HG02943 (cell line): ENCODE measurements around the gene MACF1.
A peak's percentile ranks its signal among the peaks of the same experiment; 100 is the strongest.
"Not testable (repeated sequence)": the region's sequence is repeated elsewhere in the genome, so short reads cannot be mapped to it uniquely, and the experiment has no call there.

Source experiments
- ATAC-seq: cut with Tn5 transposase; IDR thresholded peaks from one replicate; pipeline ENCODE4 v1.9.1; 2021; ENCODE audit warnings: mild to moderate bottlenecking, low read depth, moderate library complexity; ENCODE audit not compliant: unreplicated experiment

MACF1 gene

GRCh38 chr1:39178541-39179431 lies 25.7 kb upstream of the MACF1 start:
- ATAC-seq = no peak

GRCh38 chr1:39181311-39181710 lies 23.2 kb upstream of the MACF1 start:
- ATAC-seq = no peak

GRCh38 chr1:39182804-39183203 lies 21.7 kb upstream of the MACF1 start:
- no peak for ATAC-seq

GRCh38 chr1:39183503-39184353 lies 20.8 kb upstream of the MACF1 start:
- peak; percentile 74 for ATAC-seq

- no peak for ATAC-seq
Observed at GRCh38 chr1:39184354-39184818, 20.1 kb upstream of the MACF1 start.

- no peak for ATAC-seq
Observed at GRCh38 chr1:39187275-39188046, 17.0 kb upstream of the MACF1 start.

GRCh38 chr1:39189592-39190041 lies 14.9 kb upstream of the MACF1 start:
- ATAC-seq = no peak

- no peak for ATAC-seq
Observed at GRCh38 chr1:39190096-39190495, 14.4 kb upstream of the MACF1 start.

- no peak for ATAC-seq
Observed at GRCh38 chr1:39194398-39195051, 10.0 kb upstream of the MACF1 start.

GRCh38 chr1:39195166-39196111 lies 9.1 kb upstream of the MACF1 start:
- ATAC-seq = no peak

GRCh38 chr1:39196244-39197215 lies 8.0 kb upstream of the MACF1 start:
- ATAC-seq = no peak

- no peak for ATAC-seq
Observed at GRCh38 chr1:39199593-39199992, 4.9 kb upstream of the MACF1 start.

- no peak for ATAC-seq
Observed at GRCh38 chr1:39205102-39205780, 746 bp downstream of the MACF1 start.

GRCh38 chr1:39205781-39206464 lies 1.4 kb downstream of the MACF1 start:
- ATAC-seq = no peak

GRCh38 chr1:39208360-39208759 lies 3.9 kb downstream of the MACF1 start:
- not testable (repeated sequence) for ATAC-seq

- ATAC-seq = no peak
Observed at GRCh38 chr1:39210649-39211048, 6.2 kb downstream of the MACF1 start.

- ATAC-seq = no peak
Observed at GRCh38 chr1:39212499-39212898, 8.0 kb downstream of the MACF1 start.
